ENCODE measurements around the gene LMNTD2. TPM values are rescaled to one million over a fixed set of nuclear protein-coding genes. Genes with fewer than 3 reads are reported as not detected.

LMNTD2 gene
- total RNA-seq, 1 donor from 2014 or later, result 19.3 TPM

GRCh38 chr11:587546-587945 is 27.0 kb upstream of the LMNTD2 start:
- Mint-ChIP-seq H3K4me3 (ENCODE audit: low read depth) (no peak overlapping the region), H3K27ac (peak overlapping the region; percentile 62), H3K27me3 (no peaks in the 10 kb centered on the region), H3K4me1 (ENCODE audit: low read depth) (no peaks in the 10 kb centered on the region), H3K9me3 (ENCODE audit: low read depth) (no peaks in the 10 kb centered on the region), H3K36me3 (ENCODE audit: insufficient read depth) (peaks cover 21% of the 10 kb centered on the region)
- TF ChIP-seq CTCF (IDR thresholded peaks at IDR 0.05; ENCODE audit: unreplicated experiment), result no peak
- no peak for DNase-seq (ENCODE audit: low spot score, unreplicated experiment)

GRCh38 chr11:586376-587316 is 26.1 kb upstream of the LMNTD2 start:
- H3K9me3 Mint-ChIP-seq (ENCODE audit: low read depth), result no peaks in the 10 kb centered on the region
- H3K36me3 Mint-ChIP-seq (ENCODE audit: insufficient read depth), result peaks cover 20% of the 10 kb centered on the region
- H3K4me3 Mint-ChIP-seq (ENCODE audit: low read depth), result no peak overlapping the region

DNA sequence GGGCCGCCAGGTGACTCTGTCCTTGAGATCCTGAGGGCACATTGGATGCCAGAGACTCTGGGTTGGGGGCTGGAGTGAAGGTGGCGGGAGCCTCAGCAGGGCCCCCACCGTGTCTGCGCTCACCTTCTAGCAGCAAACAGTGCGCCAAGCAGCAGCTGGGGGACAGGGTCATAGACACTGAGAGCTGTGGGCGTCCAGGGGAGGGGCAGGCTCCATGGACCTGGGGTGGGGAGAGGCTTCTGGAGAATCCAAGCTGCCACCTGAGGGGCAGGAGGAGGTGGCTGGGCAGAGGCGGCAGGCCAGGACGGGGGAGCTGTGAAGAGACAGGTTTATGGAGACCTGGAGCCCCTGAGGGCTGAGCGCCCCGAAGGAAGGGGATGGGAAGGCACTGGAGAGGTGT is 23.7 kb upstream of the LMNTD2 start:
- no peak for TF ChIP-seq CTCF (IDR thresholded peaks at IDR 0.05; ENCODE audit: unreplicated experiment)
- no peaks in the 10 kb centered on the region for H3K9me3 Mint-ChIP-seq (ENCODE audit: low read depth)
- no peak for DNase-seq (ENCODE audit: low spot score, unreplicated experiment)
- H3K4me3 Mint-ChIP-seq (ENCODE audit: low read depth), result no peak overlapping the region
- H3K27me3 Mint-ChIP-seq, result no peaks in the 10 kb centered on the region
- H3K4me1 Mint-ChIP-seq (ENCODE audit: low read depth), result peaks cover 11% of the 10 kb centered on the region
- peaks cover 13% of the 10 kb centered on the region for H3K36me3 Mint-ChIP-seq (ENCODE audit: insufficient read depth)
- H3K27ac Mint-ChIP-seq, result no peak overlapping the region

More at GRCh38 chr11:586376-587316, 26.1 kb upstream of the LMNTD2 start:
- no peak for TF ChIP-seq CTCF (IDR thresholded peaks at IDR 0.05; ENCODE audit: unreplicated experiment)
- Mint-ChIP-seq H3K27me3 (no peaks in the 10 kb centered on the region), H3K4me1 (ENCODE audit: low read depth) (no peaks in the 10 kb centered on the region), H3K27ac (no peak overlapping the region)
- no peak for DNase-seq (ENCODE audit: low spot score, unreplicated experiment)

- DNase-seq (ENCODE audit: low spot score, unreplicated experiment), result no peak
- H3K4me1 Mint-ChIP-seq (ENCODE audit: low read depth), result peaks cover 30% of the 10 kb centered on the region
- TF ChIP-seq CTCF (IDR thresholded peaks at IDR 0.05; ENCODE audit: unreplicated experiment), result no peak
- peaks cover 8% of the 10 kb centered on the region for H3K36me3 Mint-ChIP-seq (ENCODE audit: insufficient read depth)
- peak overlapping the region; percentile 52 for H3K27ac Mint-ChIP-seq
- H3K9me3 Mint-ChIP-seq (ENCODE audit: low read depth), result no peaks in the 10 kb centered on the region
- no peak overlapping the region for H3K4me3 Mint-ChIP-seq (ENCODE audit: low read depth)
- H3K27me3 Mint-ChIP-seq, result no peaks in the 10 kb centered on the region
These were observed 21.2 kb upstream of the LMNTD2 start for GRCh38 chr11:581752-582151.

DNA sequence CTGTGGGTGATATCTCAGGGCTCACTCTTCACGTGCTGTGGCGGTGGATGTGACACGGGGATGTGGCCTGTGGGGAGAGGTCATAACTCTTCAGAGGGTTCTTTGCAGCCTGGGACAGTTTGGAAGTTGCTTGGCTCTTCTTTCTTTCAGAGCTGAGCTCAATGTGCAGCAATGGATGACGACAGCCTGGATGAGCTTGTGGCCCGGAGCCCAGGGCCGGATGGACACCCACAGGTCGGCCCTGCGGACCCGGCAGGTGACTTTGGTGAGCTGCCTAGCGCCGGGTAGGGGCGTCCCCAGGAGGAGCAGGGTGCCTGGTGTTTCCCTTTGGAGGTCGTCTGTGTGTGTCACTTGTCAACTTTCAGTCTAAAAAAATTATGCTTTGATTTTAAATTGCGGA is 20.8 kb upstream of the LMNTD2 start:
- Mint-ChIP-seq H3K27me3 (no peaks in the 10 kb centered on the region), H3K27ac (peak overlapping the region; percentile 2), H3K4me1 (ENCODE audit: low read depth) (peaks cover 30% of the 10 kb centered on the region), H3K4me3 (ENCODE audit: low read depth) (no peak overlapping the region), H3K9me3 (ENCODE audit: low read depth) (no peaks in the 10 kb centered on the region), H3K36me3 (ENCODE audit: insufficient read depth) (peaks cover 6% of the 10 kb centered on the region)
- no peak for TF ChIP-seq CTCF (IDR thresholded peaks at IDR 0.05; ENCODE audit: unreplicated experiment)
- DNase-seq (ENCODE audit: low spot score, unreplicated experiment), result no peak

All from progenitor cell of endocrine pancreas (in vitro differentiated cells).